NCI-H2107 treated with DMSO at 0.1 percent for 48 hours (cell line): ENCODE results near the gene GNA15.
"Not testable (repeated sequence)": the region's sequence is repeated elsewhere in the genome, so short reads cannot be mapped to it uniquely, and the experiment has no call there.

Experiments used
- DNase-seq: peaks from one replicate; lab custom pipeline; 2025; ENCODE audit not compliant: unreplicated experiment; lab: John Stamatoyannopoulos, UW

The GNA15 gene

DNA sequence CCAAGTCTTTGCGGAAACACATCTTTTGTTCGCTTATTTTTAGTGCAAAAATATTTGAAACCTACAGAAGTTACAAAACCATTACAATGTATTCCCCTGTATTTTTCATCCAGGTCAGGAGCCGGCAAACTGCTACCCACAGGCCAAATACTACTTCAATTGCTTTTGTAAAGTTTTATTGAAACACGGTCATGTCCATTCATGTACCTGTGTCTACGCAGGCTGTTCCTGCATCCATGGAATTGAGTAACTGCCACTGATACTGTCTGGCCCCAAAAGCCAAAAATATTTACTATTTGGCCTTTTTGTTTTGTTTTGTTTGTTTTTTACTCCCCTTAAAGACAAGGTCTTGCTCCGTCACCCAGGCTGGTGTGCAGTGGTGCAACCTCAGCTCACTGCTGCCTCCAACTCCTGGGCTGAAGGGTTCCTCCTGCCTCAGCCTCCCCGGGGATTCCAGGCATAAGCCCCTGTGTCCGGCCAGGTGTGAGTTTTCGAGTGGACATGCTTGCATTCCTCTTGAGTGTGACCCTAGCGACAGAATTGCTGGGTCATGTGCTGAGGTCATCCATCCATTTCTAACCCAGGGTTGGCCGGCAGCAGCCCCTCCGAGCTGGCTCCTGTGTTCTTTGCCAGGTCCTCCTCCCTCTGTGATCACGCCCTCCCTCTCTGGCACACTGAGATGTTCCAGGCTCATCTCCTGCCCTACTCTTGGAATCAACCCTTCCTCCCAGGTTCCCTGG is 31.9 kb downstream of the GNA15 start:
- DNase-seq, result no peak

DNA sequence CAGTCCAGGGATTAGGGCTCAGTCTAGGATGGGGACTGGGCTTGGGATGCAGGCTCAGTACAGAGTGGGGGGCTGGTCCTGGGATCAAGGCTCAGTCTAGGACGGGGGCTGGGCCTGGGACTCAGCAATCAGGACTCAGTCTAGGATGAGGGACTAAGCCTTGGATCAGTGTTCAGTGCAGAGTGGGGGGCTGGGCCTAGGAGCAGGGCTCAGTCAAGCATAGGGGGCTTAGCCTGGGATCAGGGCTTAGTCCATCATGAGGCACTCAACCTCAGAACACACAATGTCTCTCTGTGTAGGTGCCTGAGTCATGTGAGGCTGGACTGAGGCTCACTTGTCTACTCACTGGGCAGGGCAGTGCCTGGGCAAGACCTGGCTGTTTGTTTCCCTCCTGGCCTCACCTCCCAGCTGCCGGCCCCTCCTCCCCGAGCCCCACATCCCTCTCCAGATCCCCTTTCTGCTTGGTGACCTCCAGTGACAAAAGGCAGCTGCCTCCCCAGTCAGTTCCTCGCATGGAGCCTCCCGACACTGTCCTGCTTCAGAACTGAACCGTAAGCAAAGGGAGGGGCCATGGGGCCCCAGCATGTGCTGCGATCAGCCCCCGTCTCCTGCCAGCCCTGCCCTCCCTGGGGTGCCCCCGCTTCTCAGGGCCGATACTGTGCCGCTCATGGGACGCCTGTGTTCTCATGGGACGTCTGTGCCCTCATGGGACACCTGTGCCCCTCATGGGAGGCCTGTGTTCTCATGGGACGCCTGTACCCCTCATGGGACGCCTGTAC is 36.2 kb downstream of the GNA15 start:
- no peak for DNase-seq

DNA sequence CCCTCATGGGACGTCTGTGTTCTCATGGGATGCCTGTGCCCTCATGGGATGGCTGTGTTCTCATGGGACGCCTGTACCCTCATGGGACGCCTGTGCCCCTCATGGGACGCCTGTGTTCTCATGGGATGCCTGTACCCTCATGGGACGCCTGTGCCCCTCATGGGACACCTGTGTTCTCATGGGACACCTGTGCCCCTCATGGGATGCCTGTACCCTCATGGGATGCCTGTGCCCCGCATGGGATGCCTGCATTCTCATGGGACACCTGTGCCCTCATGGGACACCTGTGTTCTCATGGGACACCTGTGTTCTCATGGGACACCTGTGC is 36.8 kb downstream of the GNA15 start:
- not testable (repeated sequence) for DNase-seq

DNA sequence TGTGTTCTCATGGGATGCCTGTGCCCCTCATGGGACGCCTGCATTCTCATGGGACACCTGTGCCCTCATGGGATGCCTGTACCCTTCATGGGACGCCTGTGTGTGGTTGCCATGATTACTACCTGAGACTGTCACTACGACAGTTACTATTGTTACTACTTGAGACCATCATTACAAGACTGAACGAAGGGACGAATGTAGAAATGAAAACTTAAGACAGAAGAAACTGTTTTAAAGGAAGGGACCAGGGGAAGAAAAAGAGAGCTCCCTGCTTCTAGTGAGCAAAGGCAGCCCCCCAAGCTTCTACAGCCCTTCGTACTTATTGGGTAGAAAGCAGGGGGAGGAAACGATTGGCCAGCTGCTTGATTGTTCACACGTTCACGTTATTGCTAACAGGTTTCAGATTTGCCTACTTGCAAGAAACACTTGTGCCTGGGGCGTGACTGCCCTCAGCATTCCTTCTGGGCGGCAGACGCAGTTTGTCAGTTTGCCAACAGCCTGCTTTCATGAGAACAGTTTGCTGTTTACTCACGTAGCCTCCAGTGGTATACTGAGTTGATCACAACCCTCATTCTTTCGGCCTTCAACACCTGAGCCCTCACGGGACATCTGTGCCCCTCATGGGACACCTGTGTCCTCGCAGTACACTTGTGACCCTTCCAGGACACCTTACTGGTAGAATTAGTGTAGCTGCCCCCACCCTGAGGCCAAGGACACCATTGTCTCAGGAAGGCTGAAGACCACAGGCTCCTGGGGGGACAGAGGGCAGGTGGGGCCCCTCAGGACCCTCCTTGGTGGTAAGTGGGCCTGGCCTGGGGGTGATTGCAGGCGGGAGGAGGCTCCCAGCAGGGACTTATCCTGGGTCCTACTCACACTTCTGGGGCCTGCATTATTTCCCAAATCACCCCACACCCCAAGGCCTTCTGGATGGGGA is 40.2 kb downstream of the GNA15 start:
- DNase-seq, result no peak

DNA sequence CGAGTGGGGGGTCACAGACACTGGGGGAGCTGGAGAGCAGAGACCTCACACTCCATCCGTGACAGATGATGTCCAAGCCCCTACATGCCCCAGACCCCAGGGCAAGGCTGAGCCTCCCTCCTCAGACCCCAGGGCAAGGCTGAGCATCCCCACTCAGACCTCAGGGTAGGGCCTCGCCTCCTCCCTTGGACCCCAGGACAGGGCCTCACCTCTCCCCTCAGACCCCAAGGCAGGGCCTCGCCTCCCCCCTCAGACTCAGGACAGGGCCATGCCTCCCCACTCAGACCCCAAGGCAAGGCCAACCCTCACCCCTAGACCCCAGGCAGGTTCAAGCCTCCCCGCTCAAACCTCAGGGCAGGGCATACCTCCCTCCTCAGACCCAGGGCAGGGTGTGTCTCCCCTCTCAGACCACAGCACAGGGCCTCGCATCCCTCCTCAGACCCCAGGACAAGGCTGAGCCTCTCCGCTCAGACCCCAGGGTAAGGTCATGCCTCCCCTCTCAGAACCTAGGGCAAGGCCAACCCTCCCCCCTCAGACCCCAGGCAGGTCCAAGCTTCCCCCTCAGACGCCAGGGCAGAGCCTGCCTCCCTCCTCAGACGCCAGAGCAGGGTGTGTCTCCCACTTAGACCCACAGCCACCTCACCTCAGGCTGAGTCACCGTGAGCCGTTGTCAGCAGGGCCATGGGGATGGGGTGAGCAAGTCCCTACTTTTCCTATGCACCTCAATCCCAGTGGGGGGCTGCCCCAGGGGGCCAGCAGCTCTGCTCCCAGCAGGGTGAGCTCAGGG is 41.1 kb downstream of the GNA15 start:
- DNase-seq, result no peak

DNA sequence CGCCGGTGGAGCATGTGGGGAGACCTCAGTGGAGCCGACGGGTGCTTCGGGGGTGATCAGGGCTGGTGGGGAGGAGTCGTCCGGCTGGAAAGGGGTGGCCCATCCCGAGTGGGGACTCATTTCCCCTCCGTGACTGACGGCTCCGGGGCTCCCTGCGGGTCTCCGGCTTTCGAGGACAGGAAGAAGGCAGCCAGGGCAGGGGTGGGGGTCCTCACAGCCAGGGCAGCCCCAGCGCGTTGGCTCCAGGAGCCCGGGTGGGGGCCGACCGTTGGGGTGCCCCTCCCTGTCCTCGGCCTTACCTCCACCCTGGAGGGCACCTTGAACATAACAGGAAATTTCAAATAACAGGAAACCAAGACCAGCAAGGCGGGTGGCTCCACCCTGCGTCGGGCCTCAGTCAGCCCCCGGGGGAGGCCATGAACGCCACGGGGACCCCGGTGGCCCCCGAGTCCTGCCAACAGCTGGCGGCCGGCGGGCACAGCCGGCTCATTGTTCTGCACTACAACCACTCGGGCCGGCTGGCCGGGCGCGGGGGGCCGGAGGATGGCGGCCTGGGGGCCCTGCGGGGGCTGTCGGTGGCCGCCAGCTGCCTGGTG is 42.6 kb downstream of the GNA15 start, which contains the start of gene S1PR4:
S1PR4 (plus strand) TSS at position 393 of the 596 bp plus-strand sequence; CDS start at position 417, 24 bp downstream.
- no peak for DNase-seq

DNA sequence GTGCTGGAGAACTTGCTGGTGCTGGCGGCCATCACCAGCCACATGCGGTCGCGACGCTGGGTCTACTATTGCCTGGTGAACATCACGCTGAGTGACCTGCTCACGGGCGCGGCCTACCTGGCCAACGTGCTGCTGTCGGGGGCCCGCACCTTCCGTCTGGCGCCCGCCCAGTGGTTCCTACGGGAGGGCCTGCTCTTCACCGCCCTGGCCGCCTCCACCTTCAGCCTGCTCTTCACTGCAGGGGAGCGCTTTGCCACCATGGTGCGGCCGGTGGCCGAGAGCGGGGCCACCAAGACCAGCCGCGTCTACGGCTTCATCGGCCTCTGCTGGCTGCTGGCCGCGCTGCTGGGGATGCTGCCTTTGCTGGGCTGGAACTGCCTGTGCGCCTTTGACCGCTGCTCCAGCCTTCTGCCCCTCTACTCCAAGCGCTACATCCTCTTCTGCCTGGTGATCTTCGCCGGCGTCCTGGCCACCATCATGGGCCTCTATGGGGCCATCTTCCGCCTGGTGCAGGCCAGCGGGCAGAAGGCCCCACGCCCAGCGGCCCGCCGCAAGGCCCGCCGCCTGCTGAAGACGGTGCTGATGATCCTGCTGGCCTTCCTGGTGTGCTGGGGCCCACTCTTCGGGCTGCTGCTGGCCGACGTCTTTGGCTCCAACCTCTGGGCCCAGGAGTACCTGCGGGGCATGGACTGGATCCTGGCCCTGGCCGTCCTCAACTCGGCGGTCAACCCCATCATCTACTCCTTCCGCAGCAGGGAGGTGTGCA is 43.3 kb downstream of the GNA15 start:
- DNase-seq, result no peak

DNA sequence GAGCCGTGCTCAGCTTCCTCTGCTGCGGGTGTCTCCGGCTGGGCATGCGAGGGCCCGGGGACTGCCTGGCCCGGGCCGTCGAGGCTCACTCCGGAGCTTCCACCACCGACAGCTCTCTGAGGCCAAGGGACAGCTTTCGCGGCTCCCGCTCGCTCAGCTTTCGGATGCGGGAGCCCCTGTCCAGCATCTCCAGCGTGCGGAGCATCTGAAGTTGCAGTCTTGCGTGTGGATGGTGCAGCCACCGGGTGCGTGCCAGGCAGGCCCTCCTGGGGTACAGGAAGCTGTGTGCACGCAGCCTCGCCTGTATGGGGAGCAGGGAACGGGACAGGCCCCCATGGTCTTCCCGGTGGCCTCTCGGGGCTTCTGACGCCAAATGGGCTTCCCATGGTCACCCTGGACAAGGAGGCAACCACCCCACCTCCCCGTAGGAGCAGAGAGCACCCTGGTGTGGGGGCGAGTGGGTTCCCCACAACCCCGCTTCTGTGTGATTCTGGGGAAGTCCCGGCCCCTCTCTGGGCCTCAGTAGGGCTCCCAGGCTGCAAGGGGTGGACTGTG is 44.0 kb downstream of the GNA15 start:
- no peak for DNase-seq

DNA sequence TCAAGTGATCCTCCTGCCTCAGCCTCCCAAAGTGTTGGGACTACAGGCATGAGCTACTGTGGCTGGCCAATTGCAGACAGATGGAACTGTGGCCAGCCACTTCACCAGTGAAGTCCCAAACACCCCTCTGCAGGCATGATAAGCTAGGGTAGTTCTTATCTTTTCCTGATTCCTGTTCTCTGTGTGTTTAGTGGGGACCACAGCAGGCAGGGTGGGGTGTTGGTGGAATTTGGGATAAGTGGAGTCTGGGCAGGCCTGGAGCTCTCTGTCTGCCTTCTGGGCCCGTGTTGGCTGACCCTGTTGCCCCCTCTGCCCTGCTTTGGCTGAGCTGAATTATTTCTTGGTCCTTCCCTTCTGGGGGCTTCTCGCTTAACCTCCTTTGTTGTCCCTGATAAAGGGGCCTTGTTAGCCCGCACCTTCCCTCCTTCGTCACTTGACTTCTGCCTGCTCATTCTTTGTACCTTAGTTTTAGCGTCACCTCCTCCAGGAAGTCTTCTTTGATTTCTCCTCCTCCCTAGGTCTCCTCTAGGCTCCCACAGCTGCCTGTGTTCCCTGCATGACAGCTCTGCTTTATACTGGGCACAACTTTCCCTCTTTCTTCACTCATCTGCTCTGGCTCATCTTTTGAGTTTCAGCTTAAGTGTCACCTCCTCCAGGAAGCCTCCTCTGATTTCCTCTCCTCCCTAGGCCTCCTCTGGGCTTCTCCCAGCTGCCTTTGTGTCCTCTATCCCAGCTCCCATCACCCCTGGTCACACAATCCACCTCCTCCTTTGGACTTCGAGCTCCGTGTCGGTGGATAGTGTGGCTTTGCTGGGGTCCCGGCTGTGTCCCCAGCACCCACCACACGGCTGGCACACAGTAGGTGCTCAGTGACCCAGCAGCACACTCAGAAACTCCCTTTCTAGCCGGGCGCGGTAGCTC is 48.1 kb downstream of the GNA15 start:
- DNase-seq, result no peak

DNA sequence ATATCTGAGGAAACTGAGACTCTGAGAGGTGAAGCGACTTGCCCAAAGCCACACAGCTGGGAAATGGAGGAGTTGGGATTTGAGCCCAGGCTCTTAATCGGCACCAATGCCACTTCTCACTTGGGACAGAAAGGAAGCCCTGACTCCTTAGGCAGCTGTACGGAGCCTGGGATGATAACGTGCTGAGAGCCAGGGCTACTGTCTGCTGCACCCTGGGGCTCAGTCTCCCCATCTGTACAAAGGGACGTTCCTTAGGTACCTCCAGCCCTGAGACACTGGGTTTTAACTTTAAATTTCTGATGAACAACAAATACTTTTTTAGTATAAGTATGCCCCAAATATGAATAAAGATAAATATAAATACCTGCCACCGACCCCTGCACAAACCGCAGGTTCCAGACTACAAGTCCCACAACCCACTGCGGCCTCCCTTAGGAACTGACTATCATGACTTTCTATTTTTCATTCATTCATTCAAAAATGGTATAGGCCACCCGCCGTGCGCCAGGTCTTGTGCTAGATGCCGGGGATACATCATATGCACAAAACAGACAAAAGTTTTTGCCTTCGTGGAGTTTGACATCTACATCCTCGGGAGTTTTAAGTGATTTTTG is 49.1 kb downstream of the GNA15 start:
- DNase-seq, result no peak

DNA sequence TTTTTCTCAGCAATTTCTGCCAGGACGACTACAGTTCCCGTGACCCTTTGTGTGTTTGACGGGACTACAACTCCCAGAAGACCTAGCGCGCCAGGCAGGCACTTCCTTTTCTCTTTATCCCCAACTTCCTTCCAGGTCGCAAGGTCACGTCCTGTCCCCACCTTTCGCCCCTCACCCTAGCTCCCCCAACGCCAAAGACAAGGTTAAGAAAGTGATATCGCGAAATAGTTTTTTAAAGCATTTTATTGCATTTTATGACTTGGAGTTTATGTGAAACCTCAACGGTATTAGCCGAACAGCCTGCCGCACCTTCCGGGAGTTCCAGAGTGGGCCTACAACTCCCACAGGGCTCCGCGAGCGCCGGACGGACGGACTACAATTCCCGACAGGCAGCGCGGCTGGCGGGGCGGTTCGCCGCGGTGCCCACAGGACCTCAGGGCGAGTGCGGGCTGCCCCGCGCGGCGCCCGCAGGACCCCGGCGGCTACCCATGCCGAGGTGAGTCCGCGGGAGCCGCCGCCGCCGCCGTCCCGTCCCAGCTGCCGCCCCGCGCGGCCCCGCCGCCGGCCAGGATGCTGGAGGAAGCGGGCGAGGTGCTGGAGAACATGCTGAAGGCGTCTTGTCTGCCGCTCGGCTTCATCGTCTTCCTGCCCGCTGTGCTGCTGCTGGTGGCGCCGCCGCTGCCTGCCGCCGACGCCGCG is 49.8 kb downstream of the GNA15 start, which contains the start of gene NCLN:
NCLN (plus strand) TSS at position 470 of the 699 bp plus-strand sequence; CDS start at position 571, 101 bp downstream.
- DNase-seq, result peak; percentile 95

DNA sequence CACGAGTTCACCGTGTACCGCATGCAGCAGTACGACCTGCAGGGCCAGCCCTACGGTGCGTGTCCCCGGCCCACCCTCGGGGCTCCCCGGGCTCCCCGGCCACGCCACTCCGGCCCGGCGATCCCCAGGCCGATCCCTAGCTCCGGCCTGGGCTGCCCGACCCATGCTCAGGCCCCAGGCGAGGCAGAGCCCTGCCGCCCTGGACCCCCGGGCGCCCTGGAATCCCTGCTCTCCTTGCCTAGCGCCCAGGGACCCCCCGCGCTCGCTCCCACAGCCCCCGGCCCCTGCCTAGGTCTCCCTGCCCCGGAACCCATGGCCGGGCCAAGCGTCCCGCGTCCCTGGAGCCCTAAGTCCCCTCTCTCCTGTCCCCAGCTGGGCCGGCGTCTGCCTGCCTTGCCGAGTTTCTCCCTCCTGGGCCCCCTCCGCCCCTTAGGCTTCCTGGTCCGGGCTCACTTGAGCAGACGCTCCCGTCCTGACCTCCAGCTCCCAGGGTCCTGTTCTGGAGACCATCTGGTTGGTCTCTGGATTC is 50.4 kb downstream of the GNA15 start:
- no peak for DNase-seq

DNA sequence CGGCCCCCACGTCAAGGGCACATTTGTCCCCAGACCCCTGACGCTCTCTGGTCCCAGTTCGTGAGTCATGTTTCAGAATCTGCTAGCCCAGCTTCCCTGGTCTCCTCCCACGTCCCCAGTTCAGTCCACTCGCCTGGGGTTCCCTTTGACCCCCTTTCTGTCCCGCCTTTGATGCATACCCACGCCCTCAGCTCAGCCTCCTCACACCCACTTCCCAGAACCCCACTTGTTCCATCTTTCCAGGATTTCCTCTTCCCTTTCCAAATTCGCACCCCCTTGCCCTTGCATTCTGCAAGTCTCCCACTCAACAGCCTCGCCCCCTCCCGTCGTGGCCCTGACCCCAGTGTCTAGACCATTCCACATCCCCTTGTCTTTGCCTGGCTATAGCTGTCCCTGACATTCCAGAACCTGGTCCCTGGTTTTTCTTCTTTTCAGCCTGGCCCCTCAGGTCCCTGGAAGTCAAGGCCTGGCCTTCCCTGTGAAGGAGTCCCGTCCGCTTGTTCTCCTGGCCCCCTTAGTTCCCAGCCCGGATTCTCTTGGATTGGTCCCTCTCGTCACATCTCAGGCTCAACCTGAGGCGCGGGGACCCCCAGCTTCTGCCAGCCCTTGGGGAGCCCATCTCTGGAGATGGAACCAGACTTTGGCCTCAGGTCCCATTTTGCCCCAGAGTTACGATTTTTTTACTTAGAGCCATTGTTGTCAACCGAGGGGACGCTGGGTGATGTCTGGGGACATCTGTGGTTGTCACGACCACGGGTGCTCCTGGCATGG is 51.2 kb downstream of the GNA15 start:
- no peak for DNase-seq

DNA sequence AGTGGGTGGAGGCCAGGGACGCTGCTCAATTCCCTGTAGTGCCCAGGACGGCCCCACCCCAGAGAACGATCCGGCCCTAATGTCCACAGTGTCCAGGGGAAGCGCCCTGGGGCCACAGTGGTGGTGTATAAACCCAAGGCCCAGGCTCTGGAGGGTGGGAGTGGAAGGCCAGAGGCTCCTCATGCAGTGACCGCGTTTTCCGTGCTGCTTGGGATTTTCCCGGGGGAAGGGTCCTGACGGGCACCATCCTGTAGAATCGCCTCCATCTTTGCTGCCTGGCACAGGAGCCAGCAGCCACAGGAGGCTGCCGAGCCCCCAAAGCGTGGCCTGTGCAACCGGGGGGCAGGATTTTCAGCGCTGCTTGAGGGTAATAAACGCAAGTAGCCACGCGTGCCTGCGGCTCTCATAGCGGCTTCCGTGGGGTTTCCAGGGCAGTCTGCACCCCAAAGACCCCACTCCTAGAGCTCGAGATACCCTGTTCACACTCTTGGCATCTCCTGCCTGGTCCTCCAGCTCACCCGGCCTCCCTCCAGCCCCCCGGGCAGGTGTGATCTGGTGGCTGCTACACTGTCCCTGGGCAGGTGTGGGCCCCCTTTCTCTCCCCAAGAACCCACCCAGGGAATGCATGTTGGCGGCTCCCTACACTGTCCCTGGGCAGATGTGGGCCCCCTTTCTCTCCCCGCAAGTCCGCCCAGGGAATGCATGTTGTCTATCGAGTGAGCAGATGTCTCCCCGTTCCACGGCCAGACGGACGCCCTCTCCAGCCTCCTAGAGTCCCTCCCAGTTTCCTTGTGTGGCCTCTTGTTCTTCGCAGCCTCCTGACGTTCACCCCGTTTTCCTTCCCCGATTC is 52.1 kb downstream of the GNA15 start:
- no peak for DNase-seq
